Measurements from ENCODE around the gene NXPH1.

GRCh38 chr7:8455426-8455825, 22.0 kb downstream of the NXPH1 start:
- TF ChIP-seq CTCF (conservative IDR thresholded peaks at IDR 0.05; ENCODE audit: low read depth in 2 of 2) (no peak), POLR2AphosphoS5 (IDR thresholded peaks at IDR 0.05; ENCODE audit: low read depth) (no peak)
